Cerebellar cortex (tissue), 1 donor: ENCODE measurements around the gene CASP14.
"Not testable (repeated sequence)": the region's sequence is repeated elsewhere in the genome, so short reads cannot be mapped to it uniquely, and the experiment has no call there.

Source experiments
- DNase-seq: peaks from one replicate; pipeline ENCODE4 v3.0.0-alpha.2; 2015; ENCODE audit warnings: low spot score

Gene CASP14

GRCh38 chr19:15048885-15049541 lies at the start of gene CASP14:
Gene CASP14 (plus strand): TSS chr19:15049480. CDS start chr19:15052252, 2,772 bp downstream.
- no peak for DNase-seq

GRCh38 chr19:15008308-15008707 lies 41.0 kb upstream of the CASP14 start:
- DNase-seq = no peak

GRCh38 chr19:15010501-15011300 lies 38.6 kb upstream of the CASP14 start:
- DNase-seq = no peak

- DNase-seq = no peak
These were observed 34.7 kb upstream of the CASP14 start for GRCh38 chr19:15014579-15014978.

GRCh38 chr19:15015946-15016542 lies 33.2 kb upstream of the CASP14 start:
- no peak for DNase-seq

GRCh38 chr19:15018836-15019235 lies 30.4 kb upstream of the CASP14 start:
- DNase-seq = not testable (repeated sequence)

- DNase-seq = no peak
These were observed 27.8 kb upstream of the CASP14 start for GRCh38 chr19:15021286-15022007.

GRCh38 chr19:15022752-15023151 lies 26.5 kb upstream of the CASP14 start:
- DNase-seq = no peak

- DNase-seq = peak; percentile 26
These were observed 24.1 kb upstream of the CASP14 start for GRCh38 chr19:15025217-15025616.

- no peak for DNase-seq
These were observed 20.8 kb upstream of the CASP14 start for GRCh38 chr19:15028490-15028889.

GRCh38 chr19:15031675-15032074 lies 17.6 kb upstream of the CASP14 start:
- no peak for DNase-seq

- DNase-seq = no peak
These were observed 13.4 kb upstream of the CASP14 start for GRCh38 chr19:15035795-15036311.

- DNase-seq = no peak
These were observed 11.7 kb upstream of the CASP14 start for GRCh38 chr19:15037586-15037985.

GRCh38 chr19:15038294-15038693 lies 11.0 kb upstream of the CASP14 start:
- DNase-seq = no peak

GRCh38 chr19:15042003-15042402 lies 7.3 kb upstream of the CASP14 start:
- DNase-seq = no peak

GRCh38 chr19:15042826-15043225 lies 6.5 kb upstream of the CASP14 start:
- no peak for DNase-seq

GRCh38 chr19:15045506-15045905 lies 3.8 kb upstream of the CASP14 start:
- no peak for DNase-seq

GRCh38 chr19:15047680-15048079 lies 1.6 kb upstream of the CASP14 start:
- no peak for DNase-seq

GRCh38 chr19:15048128-15048527 lies 1.2 kb upstream of the CASP14 start:
- DNase-seq = no peak

- DNase-seq = no peak
These were observed 1.4 kb downstream of the CASP14 start for GRCh38 chr19:15050639-15051038.

- no peak for DNase-seq
These were observed 12.8 kb downstream of the CASP14 start for GRCh38 chr19:15062036-15062435.

GRCh38 chr19:15070386-15070785 lies 21.1 kb downstream of the CASP14 start:
- not testable (repeated sequence) for DNase-seq
